ENCODE measurements around the gene MFAP3. TPM values are rescaled to one million over a fixed set of nuclear protein-coding genes. Genes with fewer than 3 reads are reported as not detected.
"Not testable (repeated sequence)": the region's sequence is repeated elsewhere in the genome, so short reads cannot be mapped to it uniquely, and the experiment has no call there.

The MFAP3 gene
- 10 to 100 TPM; 39.0 to 48.3 (median 45.7) TPM for polyA plus RNA-seq (ENCODE audit: insufficient read length in 4 of 4)

GRCh38 chr5:154038707-154039457 lies at the start of gene MFAP3, which contains the start of gene FAM114A2:
TSS of gene MFAP3 (plus strand) at chr5:154038967. CDS start at chr5:154049723, 10,756 bp downstream.
TSS of gene FAM114A2 (minus strand) at chr5:154038910. CDS start at chr5:154034953, 3,957 bp downstream.
- DNase-seq (ENCODE audit: low read depth in 4 of 4, low spot score in 2 of 4): peak; percentile 63 to 75 (median 72)

DNA sequence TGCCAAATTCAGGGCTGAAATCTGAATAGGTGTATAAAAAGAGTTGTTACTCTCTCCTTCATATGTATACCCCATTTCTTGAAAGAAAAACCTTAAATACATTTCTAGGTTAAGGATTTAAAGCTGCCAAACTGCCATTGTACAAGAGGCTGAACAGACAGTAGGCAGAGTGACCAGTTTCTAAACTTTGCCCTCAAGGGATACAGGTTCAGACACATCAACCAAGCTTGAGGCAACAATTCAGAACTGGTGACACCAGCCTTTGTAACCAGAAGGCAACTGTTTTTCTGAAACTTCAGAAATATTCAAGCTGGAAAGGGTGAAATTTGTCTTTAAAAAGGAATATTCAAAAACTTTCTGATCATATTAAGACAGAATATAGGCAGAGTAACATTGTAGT lies 47.6 kb upstream of the MFAP3 start:
- DNase-seq (ENCODE audit: low read depth in 4 of 4, low spot score in 2 of 4): no peak

- no peak for DNase-seq (ENCODE audit: low read depth in 4 of 4, low spot score in 2 of 4)
These were observed 40.8 kb upstream of the MFAP3 start for GRCh38 chr5:153998010-153998409.

DNA sequence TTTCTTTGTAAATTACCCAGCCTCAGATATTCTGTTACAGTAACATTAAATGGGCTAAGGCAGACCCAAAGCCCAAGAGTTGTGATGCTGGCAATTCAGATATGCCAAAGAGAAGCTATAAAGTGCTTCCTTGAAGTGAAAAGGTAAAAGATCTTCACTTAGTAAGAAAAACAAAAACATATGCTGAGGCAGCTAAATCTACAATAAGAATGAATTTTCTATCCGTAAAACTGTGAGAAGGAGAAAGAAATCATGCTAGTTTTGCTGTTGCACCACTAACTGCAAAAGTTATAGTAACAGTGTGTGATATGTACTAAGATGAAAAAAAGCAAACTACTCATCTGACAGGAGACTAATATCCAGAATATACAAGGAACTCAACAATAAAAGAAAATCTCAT lies 40.0 kb upstream of the MFAP3 start:
- DNase-seq (ENCODE audit: low read depth in 4 of 4, low spot score in 2 of 4): no peak

GRCh38 chr5:153999995-154000394 lies 38.8 kb upstream of the MFAP3 start:
- DNase-seq (ENCODE audit: low read depth in 4 of 4, low spot score in 2 of 4): no peak

DNA sequence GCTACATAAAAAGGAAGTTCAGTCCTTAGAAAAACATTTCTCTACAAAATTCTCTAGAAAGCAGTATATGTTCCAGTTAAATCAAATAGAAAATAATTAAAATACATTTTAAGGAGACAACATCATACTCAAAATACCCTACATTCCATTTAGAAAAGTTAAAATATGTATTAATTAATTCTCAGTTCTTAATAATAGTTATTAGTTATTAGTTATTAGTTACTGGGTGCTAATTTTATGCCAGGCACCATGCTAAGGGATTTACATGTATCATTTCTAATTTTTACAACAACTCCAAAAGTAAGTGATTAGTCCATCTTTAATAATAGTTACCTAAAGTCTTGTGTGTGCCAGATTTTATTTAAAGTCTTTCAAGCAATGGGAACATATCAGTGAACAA lies 38.1 kb upstream of the MFAP3 start:
- DNase-seq (ENCODE audit: low read depth in 4 of 4, low spot score in 2 of 4): no peak

- peak in 2 of 4 donors; percentile 8 to 15 for DNase-seq (ENCODE audit: low read depth in 4 of 4, low spot score in 2 of 4)
These were observed 36.7 kb upstream of the MFAP3 start for GRCh38 chr5:154002093-154002492.

DNA sequence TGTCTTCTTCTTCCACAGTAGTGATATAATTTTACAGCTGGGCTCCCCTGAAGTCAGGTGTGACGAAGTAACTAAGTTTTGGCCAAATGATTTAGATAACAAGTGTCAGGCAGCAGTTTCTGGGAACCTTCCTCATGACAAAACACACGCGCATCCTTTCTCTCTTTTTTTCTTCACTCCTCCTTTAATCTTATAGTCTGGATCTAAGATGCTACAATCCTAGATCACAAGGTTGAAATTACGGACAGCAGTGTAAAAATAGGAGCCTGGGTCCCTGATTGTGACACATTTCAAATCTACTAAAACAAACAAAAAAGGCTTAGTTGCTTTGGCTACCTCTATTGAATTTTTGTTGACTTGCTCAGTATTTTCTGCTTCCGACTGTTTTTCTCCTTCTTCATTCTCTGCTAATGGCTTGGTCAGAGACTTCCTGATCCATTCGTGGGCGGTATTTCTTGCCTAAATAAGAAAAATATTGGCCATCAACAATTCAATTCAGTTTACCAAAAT lies 36.2 kb upstream of the MFAP3 start:
- no peak for DNase-seq (ENCODE audit: low read depth in 4 of 4, low spot score in 2 of 4)

- DNase-seq (ENCODE audit: low read depth in 4 of 4, low spot score in 2 of 4): no peak
These were observed 33.1 kb upstream of the MFAP3 start for GRCh38 chr5:154005648-154006047.

DNA sequence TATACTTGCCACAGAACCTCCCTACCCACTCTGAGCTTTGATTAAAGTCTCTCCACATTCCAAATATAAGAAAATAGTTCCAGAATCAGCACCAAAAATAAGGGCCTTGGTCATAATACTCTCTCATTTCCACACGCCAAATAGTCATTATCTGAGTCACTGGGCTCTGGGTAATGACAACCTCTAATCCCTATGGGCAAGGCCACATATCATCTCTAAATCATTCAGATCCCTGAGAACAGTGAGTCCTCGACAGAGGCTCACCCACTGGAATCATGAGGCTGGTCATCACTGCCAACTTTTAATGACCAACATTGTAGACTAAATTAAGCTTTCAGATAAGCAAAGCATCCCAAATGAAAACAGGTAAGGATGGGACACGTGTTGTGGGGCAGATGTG lies 28.1 kb upstream of the MFAP3 start:
- no peak for DNase-seq (ENCODE audit: low read depth in 4 of 4, low spot score in 2 of 4)

- DNase-seq (ENCODE audit: low read depth in 4 of 4, low spot score in 2 of 4): no peak
These were observed 23.6 kb upstream of the MFAP3 start for GRCh38 chr5:154015071-154015693.

GRCh38 chr5:154018919-154019318 lies 19.8 kb upstream of the MFAP3 start:
- DNase-seq (ENCODE audit: low read depth in 4 of 4, low spot score in 2 of 4): not testable (repeated sequence)

- DNase-seq (ENCODE audit: low read depth in 4 of 4, low spot score in 2 of 4): no peak
These were observed 12.8 kb upstream of the MFAP3 start for GRCh38 chr5:154025951-154026350.

GRCh38 chr5:154031937-154032489 lies 6.8 kb upstream of the MFAP3 start:
- DNase-seq (ENCODE audit: low read depth in 4 of 4, low spot score in 2 of 4): no peak

- no peak for DNase-seq (ENCODE audit: low read depth in 4 of 4, low spot score in 2 of 4)
These were observed 3.8 kb upstream of the MFAP3 start for GRCh38 chr5:154034944-154035343.

- DNase-seq (ENCODE audit: low read depth in 4 of 4, low spot score in 2 of 4): peak in 3 of 4 donors; percentile 22 to 65 (median 28)
These were observed 483 bp upstream of the MFAP3 start for GRCh38 chr5:154038261-154038706.

DNA sequence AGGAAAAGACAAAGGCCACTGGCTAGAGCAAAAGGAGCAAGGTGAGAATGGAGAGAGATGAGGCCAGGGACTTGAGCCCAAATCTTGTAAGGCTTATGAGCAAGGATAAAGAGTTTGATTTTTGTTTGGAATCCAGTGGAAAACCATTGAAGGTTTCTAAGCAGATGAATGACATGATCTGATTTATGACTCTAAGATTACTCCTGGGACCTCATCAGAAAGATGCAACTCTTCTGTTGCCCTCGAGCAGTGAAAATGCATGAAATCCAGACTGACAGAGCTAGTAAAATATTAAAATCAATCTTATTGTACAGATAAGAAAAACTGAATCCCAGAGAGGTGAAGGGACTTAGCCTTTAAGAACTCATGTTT lies 677 bp downstream of the MFAP3 start:
- no peak for DNase-seq (ENCODE audit: low read depth in 4 of 4, low spot score in 2 of 4)

DNA sequence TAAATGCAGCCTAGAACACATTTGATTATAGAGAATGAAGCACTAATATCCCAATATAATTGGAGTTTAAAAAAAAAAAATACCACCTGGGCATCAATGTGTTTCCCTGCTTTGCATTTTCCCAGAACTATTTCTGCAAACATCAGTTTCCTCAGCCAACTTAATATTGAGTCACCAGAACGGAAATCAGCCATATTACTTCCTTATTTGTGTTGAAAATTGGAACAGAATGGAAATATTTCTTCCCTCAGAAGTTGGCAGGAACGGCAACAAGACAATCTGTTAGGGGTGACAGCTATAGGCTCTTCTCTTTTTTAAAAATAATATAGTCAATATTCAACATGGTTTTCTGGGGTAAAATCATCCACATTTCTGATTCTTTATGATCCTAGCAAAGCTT lies 4.0 kb downstream of the MFAP3 start:
- no peak for DNase-seq (ENCODE audit: low read depth in 4 of 4, low spot score in 2 of 4)

GRCh38 chr5:154044099-154044498 lies 5.3 kb downstream of the MFAP3 start:
- no peak for DNase-seq (ENCODE audit: low read depth in 4 of 4, low spot score in 2 of 4)

GRCh38 chr5:154044581-154044980 lies 5.8 kb downstream of the MFAP3 start:
- no peak for DNase-seq (ENCODE audit: low read depth in 4 of 4, low spot score in 2 of 4)

GRCh38 chr5:154046486-154046885 lies 7.7 kb downstream of the MFAP3 start:
- DNase-seq (ENCODE audit: low read depth in 4 of 4, low spot score in 2 of 4): no peak

All from left renal cortex interstitium (tissue), 4 donors.